Activated effector memory CD4-positive, alpha-beta T cell treated with anti-CD3 and anti-CD28 coated beads, Interleukin-2, amount 50 U/mL, for 16 hours (primary cell): Measurements from ENCODE around the gene MTG2.

Experiments used
- DNase-seq: peaks from one replicate; pipeline ENCODE4 v3.0.0-alpha.2; 2020

Gene MTG2

DNA sequence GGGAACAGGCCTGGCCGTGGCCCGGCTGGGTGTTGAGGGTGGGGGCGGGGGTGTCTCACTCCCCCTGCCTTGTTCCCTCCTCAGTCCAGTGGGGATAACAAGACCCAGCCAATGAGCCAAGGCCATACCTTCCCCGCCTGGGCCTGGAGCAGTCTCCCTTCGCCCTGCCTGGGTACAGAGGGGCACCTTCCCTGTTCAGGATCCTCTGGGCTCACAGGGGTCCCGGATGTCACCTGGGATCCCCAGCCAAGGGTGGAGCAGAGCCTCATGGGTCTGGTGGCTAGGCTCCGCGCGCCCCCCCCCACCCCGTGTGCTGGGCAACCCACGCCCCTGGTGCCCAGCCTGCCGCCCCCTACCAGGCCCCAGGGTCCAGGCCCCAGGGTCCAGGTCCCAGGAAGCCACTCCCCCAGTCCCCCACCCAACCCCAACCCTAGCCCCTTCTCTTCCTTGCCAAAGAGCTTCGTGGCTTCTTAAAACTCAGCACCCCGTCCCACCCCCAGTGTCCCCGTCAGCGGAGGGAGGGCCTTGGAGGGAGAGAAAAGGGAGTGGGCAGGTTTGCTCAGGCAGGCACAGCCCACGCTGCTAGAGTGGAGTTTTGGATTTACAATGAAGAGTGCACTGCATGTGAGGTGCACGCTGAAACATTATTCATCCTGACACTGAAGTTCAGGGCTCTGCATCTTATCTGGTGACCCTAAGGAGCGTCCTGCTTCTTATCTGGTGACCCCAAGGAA is 25.4 kb downstream of the MTG2 start:
- no peak for DNase-seq

DNA sequence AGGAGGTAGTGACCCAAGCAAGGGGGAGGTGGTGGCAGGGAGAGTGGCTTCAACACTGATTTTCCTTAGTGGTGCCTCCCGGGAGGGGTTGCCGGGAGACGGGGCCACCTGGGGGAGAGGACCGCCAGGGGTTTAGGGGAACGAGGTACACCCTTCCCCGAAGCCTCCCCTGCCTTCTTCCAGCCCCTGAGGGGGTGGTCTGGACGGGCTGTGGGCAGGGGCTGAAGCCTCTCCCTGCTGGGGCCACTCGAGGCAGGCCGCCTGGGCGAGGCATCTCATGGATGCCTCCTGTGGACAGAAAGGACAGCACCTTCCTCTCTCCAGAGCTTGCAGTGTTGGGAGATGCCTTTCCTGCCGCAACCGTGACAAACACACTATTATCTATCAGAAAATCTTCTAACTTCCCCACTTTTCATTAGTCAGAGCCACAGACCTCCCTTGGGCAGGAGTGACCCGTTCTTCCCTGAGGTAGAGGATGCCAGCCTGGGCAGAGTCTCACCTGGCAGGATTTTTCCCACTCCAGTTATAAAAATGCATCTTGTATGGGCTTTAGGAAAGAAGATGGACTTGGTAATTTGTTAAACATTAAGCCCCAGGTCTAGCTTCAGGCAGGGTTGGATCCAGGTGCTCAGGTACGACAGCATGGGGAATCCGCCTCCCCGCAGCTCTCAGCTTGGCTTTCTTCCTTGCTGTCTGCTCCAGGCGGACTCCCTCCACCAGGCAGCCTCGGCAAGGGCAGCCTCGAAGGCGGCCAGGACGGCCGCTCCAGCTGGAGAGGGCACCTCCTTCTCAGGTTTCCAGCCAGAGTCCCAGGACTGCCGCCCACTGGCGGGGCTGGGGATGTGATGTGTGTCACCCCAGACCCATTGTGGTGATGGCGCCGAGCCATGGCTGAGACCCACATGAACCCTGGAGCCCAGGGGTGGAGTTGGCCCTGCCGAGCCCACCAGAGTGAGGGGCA is 26.2 kb downstream of the MTG2 start:
- DNase-seq, result no peak

DNA sequence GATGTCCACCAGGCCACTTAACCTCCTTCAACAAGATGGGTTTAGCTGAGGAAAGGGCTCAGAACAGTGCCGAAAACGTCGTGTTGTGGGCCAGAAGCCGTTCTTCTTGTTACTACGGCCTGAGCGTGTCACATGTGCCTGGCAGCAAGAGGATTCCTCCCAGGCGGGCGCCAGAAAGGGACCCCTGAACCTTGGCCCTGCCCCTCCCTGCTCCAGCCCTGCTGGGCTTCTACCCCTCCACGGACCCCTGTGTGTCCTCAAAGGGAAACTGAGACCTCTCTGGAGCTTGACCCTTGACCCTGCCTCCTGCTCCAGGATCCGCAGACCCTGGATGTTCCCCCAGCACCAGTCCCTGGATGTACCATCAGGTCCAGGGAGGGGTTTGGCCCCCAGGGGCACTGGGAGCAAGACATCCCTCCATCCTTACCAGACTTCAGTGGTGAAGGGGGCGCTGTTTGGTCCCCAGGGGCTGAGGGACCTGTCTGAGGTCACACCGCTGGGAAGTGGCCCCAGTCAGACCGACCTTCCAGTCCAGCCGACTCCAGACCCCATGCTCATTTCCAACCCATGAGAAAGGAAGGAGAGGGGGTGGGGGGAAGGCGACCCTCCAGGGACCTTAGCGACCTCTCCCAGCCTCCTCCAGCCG is 27.1 kb downstream of the MTG2 start:
- DNase-seq, result no peak

DNA sequence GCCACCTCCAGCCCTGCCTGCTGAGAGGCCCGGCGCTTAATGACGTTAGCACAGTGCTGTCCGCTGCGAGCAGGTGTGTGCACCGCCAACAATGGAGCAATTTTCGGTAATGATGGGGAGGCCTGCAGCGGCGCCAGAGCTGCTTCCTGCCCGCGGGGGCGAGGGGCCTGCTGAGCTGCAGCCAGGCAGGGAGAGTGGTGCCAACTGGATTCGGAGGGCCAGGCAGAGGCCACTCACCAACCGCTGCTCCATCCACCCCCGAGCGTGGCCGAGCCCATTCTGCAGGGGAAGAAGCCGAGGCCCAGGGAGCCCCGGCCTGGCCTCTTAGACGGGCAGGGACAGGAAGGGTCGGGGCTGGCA is 27.6 kb downstream of the MTG2 start:
- no peak for DNase-seq

DNA sequence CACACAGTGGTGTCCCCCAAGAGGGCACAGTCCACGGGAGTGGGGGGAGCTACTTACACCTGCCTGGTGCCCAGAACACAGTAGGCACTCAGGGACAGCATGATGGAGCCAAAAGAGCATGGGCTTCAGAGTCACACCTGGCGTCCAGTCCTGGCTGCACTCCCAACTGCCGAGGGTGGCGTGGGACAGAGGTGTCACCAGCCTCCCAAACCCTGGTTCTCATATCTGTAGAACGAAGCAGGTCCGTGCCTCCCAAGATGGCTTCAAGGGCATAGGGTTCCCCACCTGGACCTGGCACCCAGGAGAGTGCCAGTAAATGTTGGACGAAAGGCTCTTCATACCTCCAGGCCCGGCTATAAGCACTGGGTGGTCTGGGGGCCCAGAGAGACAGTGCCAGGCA is 28.4 kb downstream of the MTG2 start:
- no peak for DNase-seq

DNA sequence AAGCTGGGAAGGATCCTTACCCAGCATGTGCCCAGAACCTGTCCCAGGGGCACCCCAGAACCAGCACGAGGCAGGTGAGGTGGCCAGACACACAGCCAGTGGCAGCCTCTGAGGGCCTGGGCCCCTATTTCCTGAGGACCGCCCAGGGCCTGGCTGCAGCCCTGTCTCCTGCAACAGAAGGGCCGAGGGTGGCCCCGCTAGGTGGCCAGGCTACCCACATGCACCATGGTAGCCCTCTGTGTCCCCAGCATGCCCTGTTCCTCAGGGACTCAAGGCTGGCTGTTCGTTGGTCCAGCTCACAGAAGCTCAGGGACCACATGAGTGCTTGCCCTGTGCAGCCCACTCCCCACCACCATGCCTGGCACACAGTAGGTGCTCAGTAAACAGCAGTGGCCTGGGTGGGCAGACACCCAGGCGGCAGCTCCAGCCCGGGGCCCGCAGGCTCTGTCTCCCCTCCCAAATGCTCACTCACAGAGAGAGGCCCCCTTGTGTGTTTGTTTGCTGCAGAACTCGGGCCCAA is 29.0 kb downstream of the MTG2 start:
- no peak for DNase-seq

DNA sequence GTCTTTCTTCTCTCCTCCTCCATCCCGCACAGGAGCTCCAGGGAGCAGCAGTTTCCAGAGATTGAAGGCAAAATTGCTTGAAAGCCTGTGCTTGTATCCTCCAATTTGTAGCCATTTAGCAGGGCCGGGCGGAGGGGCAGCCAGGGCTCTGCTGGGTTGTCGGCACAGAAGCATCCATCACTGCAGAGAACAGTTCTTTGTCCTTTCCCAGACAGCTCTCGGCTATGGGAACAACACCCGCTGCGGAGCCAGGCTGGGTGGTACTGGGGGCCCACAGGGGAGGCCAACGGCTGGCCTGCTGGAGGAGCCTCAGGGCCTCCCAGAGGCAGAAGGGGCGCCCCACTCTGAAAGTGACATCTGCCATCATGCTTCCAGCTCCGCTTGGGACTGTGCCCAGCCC is 29.5 kb downstream of the MTG2 start:
- no peak for DNase-seq

DNA sequence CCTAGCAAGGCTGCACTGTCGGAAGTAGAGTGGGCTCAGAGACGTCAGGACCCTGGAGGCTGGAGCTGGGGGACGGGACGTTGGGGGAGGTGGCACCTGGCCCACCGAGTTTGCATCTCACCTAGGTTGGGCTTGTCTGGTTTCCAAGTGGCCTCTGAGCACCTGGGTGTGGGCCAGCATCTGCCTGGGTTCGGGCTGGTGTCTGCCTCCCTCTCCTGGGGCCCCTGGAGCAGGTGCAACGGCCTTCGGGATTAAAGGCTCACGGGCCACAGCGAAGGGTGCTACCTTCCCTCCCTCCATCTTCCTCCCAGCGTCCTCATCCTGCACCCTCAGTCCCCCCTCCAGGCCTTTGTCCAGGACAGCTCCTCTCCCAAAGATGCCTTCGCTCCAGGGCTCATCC is 31.2 kb downstream of the MTG2 start:
- no peak for DNase-seq

DNA sequence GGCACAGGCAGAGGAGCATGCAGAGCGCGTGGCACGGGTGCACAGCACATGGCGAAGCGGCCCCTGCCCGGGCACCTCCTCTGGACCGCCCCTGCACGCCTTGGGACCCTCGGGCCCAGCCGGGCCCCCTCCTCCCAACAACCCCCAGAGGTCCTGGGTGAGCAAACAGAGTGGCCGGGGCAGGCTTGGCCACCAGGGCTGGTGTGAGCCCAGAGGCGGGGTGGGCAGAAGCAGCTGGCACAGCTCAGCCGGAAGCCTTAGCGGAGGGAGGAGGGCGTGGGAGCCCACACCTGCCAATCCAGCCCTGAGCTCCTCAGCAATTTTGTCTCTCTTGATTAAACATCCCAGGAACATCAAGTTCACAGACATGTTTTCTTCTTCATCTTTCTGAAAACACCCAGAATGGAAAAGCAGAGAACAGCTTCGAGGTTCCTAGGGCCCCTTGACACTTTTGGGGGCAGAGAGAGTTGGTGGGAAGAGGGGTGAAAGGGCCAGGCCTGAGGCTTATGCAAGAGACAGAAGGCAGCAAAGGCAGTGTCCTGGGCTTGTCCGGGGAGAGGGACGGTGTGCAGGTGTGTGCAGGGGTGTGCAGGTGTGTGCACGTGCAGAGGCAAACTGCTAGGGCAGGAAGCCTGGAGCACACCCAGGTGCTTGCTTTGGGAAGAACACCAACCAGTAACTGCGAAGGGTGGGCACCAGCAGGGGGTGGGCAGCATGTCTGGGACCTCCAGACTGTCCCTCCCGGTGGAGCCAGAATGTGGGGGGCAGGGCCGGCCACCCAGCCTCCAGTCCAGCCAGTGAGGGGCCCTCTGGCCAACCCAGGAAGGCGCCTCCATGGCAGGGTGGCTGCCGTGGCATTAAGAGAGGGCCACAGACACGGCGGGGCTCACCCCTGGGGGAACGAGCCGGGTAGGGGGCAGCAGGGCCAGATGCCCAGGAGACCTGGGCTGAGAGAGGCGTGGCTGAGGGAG is 32.5 kb downstream of the MTG2 start:
- no peak for DNase-seq

DNA sequence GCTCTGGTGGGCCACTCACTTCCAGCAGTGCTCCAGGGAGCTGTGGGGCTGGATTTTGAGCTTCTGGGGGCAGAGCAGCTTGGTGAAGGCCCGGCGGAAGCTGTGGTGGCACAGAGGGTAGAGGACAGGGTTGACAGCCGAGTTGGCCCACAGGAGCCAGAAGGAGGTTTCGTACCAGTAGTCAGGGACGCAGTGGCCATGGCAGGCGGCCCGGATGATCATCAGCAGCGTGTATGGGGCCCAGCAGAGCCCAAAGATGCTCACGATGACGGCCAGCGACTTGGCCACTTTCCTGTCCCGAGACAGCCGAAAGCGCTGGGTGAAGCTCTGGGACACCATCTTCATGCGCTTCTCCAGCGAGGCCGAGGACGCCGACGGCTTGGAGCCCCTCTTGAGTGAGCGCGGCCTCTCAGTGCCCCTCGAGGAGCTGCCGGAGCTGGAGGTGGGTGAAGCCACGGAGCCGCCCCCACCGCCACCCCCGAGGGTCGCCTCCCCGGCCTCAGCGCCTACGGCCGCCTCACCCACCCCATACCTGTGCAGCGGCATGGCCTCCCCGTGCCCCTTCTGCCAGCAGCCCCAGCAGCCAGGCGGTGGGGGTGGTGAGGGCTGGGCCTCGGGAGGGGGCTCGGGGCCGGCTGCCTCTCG is 33.3 kb downstream of the MTG2 start:
- DNase-seq, result no peak

DNA sequence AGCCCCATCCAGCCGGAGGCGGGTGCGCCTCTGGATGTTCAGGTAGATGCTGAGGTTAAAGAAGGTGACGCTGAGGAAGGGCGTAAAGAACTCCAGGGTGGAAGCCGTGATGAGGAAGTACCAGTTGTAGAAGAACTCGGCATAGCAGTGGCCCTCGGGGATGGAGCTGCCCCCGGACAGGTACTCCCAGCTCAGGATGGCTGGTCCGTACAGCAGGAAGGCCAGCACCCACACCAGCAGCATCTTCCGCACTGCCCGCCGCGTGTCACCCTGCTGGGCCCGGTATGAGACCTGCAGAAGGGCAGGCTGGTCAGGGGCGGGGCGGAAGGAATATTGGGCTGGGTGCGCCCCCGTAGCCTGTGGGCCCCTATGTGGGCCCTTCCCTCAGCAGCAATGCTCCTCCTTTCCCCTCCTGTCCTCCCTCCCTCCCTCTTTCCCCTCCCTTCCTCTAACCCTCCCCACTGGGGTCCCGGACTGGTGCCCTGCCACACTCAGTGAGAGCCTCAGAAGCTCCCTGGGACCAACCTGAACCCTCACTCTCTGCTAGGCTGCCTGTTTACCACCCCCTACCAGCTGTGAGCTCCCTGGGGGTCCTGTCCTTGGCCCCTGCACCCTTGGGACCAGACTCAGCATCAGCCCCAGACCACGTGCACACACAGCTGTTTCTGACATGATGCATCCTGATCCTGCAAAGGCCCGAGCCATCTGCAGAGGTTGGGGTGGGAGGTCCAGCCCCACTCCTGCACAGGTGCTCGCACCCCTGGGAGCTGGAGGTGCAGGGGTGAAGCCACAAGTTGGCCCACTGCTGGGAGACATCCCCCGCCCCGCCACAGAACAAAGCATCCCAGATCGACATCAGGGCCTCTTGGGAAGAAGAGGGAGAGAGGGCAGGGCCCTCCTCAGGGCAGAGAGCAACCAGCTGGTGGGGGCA is 34.1 kb downstream of the MTG2 start:
- DNase-seq, result no peak

DNA sequence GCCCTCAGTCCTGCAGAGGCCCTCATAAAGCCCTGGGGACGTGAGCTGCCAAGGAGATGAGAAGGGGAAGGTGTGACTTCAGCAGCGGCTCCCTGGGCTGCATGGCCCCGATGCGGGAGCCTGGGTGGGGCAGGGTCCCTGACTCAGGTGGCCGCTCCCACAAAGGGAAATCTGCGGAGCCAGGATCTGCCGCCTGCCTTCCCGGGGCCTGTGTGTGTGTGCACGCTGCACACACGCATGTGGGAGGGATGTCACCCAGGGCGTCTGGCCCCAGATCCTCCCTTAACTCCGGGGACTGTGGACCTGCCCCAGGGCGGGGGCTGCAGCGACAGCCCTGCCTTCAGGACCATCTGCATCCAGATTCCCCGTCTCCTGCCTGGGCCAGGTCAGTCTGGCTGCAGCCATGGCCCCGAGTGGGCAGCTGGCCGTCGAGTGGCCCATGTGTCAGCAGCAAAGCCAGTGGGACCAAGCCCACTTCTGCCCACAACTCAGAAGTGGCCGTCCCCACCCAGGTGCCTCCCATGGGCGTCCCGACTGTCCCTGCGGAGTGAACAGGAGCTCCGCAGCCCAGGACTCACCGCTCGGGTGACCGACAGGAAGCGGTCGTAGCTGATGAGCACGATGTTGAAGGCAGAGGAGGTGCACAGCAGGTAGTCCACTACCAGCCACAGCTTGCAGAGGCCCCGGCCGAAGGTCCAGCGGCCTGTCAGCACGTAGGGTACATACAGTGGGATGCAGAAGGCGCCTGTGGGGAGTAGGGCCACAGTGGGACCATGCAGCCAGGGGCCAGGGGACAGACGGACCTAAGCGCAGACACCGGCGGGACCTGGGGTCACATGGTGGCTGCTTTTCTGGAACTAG is 35.3 kb downstream of the MTG2 start:
- DNase-seq, result no peak

DNA sequence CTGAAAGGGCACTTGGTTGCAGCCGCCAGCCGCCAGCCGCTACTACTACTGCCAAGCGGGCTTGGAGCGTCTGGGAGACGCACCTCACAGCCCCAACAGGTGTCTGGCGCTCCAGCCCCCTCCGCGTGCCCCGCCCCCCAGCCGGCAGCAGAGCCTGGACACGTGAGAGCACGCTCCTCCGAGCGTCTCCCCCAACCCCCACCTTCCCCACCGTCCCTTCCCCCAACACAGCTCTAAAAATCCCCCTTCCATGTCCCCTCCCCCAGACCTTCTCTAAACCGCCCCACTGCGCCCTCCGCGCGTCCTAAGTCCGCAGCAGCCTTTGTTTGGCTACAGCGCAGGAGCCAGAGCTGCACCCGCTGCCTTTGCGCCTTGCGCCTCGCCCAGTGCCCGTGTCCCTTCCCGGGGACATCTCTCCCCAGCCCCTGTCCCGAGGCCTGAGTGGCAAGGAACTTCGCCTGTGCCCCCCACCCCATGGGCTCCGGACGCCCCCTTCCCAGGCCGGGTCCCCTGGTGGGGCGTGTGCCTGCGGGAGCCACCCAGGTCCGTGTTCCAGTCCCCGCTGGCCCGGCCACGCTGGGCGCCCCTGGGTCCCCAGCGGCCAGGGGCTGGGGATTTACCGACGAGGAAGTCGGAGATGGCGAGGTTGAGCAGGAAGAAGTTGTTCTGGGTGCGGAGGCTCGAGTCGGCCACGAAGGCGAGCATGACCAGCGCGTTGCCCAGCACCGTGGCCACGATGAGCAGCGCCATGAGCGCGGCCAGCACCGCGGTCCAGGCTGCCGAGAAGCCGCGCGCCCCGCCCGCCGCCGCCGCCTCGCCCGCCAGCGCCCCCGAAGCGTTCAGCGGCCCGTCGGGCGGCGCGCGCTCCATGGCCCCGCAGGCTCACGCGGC is 36.5 kb downstream of the MTG2 start:
- no peak for DNase-seq

DNA sequence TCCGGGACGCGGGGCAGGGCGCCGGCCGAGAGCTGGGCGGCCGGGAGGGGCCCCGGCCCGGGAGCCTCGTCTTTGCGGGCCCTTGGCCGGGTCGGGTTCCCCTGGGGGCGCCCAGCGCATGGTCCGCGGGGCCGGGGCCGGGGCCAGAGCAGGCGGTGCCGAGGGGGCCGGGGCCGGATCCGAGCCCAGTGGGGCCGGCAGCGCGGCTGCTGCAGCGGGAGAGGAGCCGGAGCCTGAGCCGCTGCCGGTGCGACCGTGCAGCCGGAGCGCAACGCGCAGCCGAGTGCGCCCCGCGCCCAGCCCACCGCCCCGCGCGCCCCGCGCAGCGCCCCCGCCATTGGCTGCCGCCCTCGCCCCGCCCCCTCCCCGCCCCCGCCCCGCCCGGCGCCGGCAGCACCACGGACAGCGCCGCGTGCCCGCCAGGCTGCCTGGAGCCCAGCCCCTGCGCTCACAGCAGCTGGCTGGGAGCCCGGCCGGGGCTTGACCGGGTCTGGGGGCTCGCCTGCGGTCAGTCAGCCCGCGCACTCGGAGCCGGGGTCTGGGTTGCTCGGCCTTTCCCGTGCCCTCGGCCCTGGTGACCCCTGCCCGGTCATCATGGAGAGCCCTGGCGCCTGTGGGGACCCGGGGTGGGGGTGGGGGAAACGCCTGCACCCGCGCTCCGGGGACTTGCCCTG is 37.3 kb downstream of the MTG2 start, which contains the start of gene HRH3:
Gene HRH3 (minus strand): TSS at position 287 of the 674 bp plus-strand sequence. CDS start 308 bp downstream, outside the sequence.
- peak; percentile 77 for DNase-seq

DNA sequence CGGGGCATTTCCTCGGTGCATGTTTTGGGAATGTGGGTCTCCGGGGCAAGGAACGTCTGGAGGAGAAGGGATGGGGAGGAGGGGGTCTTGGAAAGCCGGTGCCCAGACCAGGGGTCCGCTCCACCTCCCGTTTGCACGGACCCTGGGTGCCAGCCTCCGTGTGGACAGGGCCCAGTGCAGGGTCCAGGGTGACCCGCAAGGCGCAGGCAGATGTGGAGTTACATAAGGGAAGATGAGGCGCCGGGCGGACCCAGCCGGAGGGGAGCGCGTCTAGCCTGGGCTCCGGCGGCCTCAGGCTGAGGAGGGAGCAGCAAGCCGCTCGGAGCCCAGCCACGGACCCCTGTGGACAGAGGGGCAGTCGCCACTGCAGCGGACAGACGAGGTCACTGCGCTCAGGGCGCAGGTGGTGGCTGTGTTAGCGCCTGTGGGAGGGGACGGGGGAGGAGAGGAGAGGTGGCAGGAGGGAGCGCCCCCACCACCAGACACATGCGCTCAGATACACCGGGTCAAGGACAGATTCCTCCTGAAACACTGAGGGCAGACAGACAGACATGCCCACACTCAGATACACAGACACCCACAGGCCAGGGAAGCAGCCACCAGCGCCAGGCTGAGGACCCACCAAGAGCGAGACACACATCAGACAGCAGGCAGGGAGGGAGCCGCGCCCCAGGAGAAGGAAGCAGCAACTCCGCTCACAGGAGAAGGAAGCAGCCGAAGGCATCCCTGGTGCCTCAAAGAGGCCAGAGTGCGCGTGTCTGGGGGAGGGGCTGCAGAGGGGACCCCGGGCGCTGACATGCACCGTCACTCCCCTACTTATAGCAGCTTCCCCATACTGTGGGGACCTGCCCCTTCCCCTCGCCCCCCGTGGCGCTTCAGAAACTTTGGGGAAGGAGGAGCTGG is 38.1 kb downstream of the MTG2 start:
- no peak for DNase-seq

DNA sequence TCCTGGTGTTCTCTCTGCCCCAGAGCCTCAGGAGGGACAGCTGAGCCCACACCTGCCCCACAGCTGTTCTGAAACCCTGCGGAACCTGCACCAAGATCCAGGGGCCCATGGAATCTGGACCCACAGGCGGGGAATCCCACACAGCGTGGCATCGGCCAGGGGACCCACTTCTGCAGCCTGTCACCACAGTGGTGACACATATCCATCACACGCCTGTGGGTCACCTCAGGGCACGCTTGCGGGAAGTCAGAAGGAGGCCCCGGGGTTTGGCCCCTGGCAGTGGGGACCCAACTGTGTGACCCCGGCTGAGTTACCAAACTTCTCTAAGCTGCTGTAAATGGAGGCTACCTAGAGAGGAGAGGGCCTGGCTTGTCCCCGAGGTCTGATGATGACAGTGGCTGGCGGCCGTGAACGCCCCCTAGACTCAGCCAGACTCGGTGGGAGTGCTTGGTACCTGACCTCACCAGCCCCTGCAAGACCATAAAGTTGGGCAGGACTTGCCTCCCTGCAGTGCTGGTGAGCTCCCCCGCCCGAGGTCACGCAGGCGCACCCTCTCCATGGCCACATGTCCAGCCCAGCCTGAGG is 39.5 kb downstream of the MTG2 start:
- no peak for DNase-seq
